Measurements from ENCODE around the gene FOXN4. TPM values are rescaled to one million over a fixed set of nuclear protein-coding genes. Genes with fewer than 3 reads are reported as not detected.
"Not testable (repeated sequence)": the region's sequence is repeated elsewhere in the genome, so short reads cannot be mapped to it uniquely, and the experiment has no call there.

Gene FOXN4
- total and polyA plus RNA-seq, 9 donors = 0.04 to 0.52 (median 0.11) TPM

- H3K27me3 ChIP-seq (ENCODE audit: control insufficient read depth, insufficient read depth, low read length) = no peaks in the 10 kb centered on the region
- WGBS (ENCODE audit: insufficient coverage) = no CpG with 5 or more reads among the region's 2 CpGs
- no peak for DNase-seq
- H3K9me3 ChIP-seq (replicated peaks; ENCODE audit: control insufficient read depth, low read depth, low read length) = no peaks in the 10 kb centered on the region
- H3K4me1 ChIP-seq (ENCODE audit: control insufficient read depth, insufficient read depth, low read length) = no peaks in the 10 kb centered on the region
- H3K36me3 ChIP-seq (ENCODE audit: control insufficient read depth, insufficient read depth, low read length) = no peaks in the 10 kb centered on the region
- no peak overlapping the region for H3K27ac ChIP-seq (ENCODE audit: low read length)
- H3K4me3 ChIP-seq (ENCODE audit: low read length) = no peak overlapping the region
These were observed 25.8 kb upstream of the FOXN4 start for GRCh38 chr12:109334887-109335286.

- Histone ChIP-seq H3K4me1 (ENCODE audit: control insufficient read depth, insufficient read depth, low read length) (no peaks in the 10 kb centered on the region), H3K27ac (ENCODE audit: low read length) (no peak overlapping the region), H3K36me3 (ENCODE audit: control insufficient read depth, insufficient read depth, low read length) (no peaks in the 10 kb centered on the region), H3K4me3 (ENCODE audit: low read length) (no peak overlapping the region), H3K9me3 (replicated peaks; ENCODE audit: control insufficient read depth, low read depth, low read length) (no peaks in the 10 kb centered on the region), H3K27me3 (ENCODE audit: control insufficient read depth, insufficient read depth, low read length) (no peaks in the 10 kb centered on the region)
- WGBS (ENCODE audit: insufficient coverage) = 25% methylated on average over 2 of the region's 7 CpGs
- peak; percentile 20 for DNase-seq
These were observed 22.3 kb upstream of the FOXN4 start for GRCh38 chr12:109331301-109331952.

- no peak for DNase-seq
- H3K27ac ChIP-seq (ENCODE audit: low read length) = no peak overlapping the region
- WGBS (ENCODE audit: insufficient coverage) = 81% methylated on average over 8 of the region's 16 CpGs
- no peaks in the 10 kb centered on the region for H3K9me3 ChIP-seq (replicated peaks; ENCODE audit: control insufficient read depth, low read depth, low read length)
- no peak overlapping the region for H3K4me3 ChIP-seq (ENCODE audit: low read length)
- no peaks in the 10 kb centered on the region for H3K4me1 ChIP-seq (ENCODE audit: control insufficient read depth, insufficient read depth, low read length)
- H3K36me3 ChIP-seq (ENCODE audit: control insufficient read depth, insufficient read depth, low read length) = no peaks in the 10 kb centered on the region
- H3K27me3 ChIP-seq (ENCODE audit: control insufficient read depth, insufficient read depth, low read length) = peaks cover 3% of the 10 kb centered on the region
These were observed 21.5 kb upstream of the FOXN4 start for GRCh38 chr12:109330282-109331230.

GRCh38 chr12:109329686-109330085 is 20.6 kb upstream of the FOXN4 start:
- Histone ChIP-seq H3K27ac (ENCODE audit: low read length) (no peak overlapping the region), H3K36me3 (ENCODE audit: control insufficient read depth, insufficient read depth, low read length) (no peaks in the 10 kb centered on the region), H3K27me3 (ENCODE audit: control insufficient read depth, insufficient read depth, low read length) (peaks cover 3% of the 10 kb centered on the region), H3K4me3 (ENCODE audit: low read length) (no peak overlapping the region), H3K9me3 (replicated peaks; ENCODE audit: control insufficient read depth, low read depth, low read length) (no peaks in the 10 kb centered on the region), H3K4me1 (ENCODE audit: control insufficient read depth, insufficient read depth, low read length) (no peaks in the 10 kb centered on the region)
- 54% methylated on average over 4 of the region's 7 CpGs for WGBS (ENCODE audit: insufficient coverage)
- DNase-seq = no peak

GRCh38 chr12:109329003-109329402 is 19.9 kb upstream of the FOXN4 start:
- Histone ChIP-seq H3K4me3 (ENCODE audit: low read length) (no peak overlapping the region), H3K27me3 (ENCODE audit: control insufficient read depth, insufficient read depth, low read length) (peaks cover 3% of the 10 kb centered on the region), H3K4me1 (ENCODE audit: control insufficient read depth, insufficient read depth, low read length) (no peaks in the 10 kb centered on the region), H3K27ac (ENCODE audit: low read length) (no peak overlapping the region), H3K9me3 (replicated peaks; ENCODE audit: control insufficient read depth, low read depth, low read length) (no peaks in the 10 kb centered on the region), H3K36me3 (ENCODE audit: control insufficient read depth, insufficient read depth, low read length) (no peaks in the 10 kb centered on the region)
- 100% methylated on average over 1 of the region's 3 CpGs for WGBS (ENCODE audit: insufficient coverage)
- DNase-seq = no peak

- not testable (repeated sequence) for H3K4me1 ChIP-seq (ENCODE audit: control insufficient read depth, insufficient read depth, low read length); H3K27ac ChIP-seq (ENCODE audit: low read length); H3K27me3 ChIP-seq (ENCODE audit: control insufficient read depth, insufficient read depth, low read length); H3K36me3 ChIP-seq (ENCODE audit: control insufficient read depth, insufficient read depth, low read length); DNase-seq; H3K4me3 ChIP-seq (ENCODE audit: low read length); H3K9me3 ChIP-seq (replicated peaks; ENCODE audit: control insufficient read depth, low read depth, low read length)
- WGBS (ENCODE audit: insufficient coverage) = 100% methylated on average over 1 of the region's 8 CpGs
These were observed 12.2 kb upstream of the FOXN4 start for GRCh38 chr12:109321294-109321693.

- Histone ChIP-seq H3K36me3 (ENCODE audit: control insufficient read depth, insufficient read depth, low read length) (no peaks in the 10 kb centered on the region), H3K4me1 (ENCODE audit: control insufficient read depth, insufficient read depth, low read length) (peaks cover 11% of the 10 kb centered on the region), H3K4me3 (ENCODE audit: low read length) (peak overlapping the region; percentile 36), H3K27ac (ENCODE audit: low read length) (no peak overlapping the region), H3K27me3 (ENCODE audit: control insufficient read depth, insufficient read depth, low read length) (peaks cover 58% of the 10 kb centered on the region), H3K9me3 (replicated peaks; ENCODE audit: control insufficient read depth, low read depth, low read length) (no peaks in the 10 kb centered on the region)
- WGBS (ENCODE audit: insufficient coverage) = 0% methylated on average over 28 of the region's 33 CpGs
- DNase-seq = peak; percentile 21
These were observed 1.4 kb upstream of the FOXN4 start for GRCh38 chr12:109310247-109311125.

- H3K27me3 ChIP-seq (ENCODE audit: control insufficient read depth, insufficient read depth, low read length) = peaks cover 60% of the 10 kb centered on the region
- H3K4me3 ChIP-seq (ENCODE audit: low read length) = peak overlapping the region; percentile 37
These were observed 530 bp upstream of the FOXN4 start for GRCh38 chr12:109309381-109310246.

GRCh38 chr12:109307051-109307450 is 2.0 kb downstream of the FOXN4 start:
- DNase-seq = no peak
- H3K9me3 ChIP-seq (replicated peaks; ENCODE audit: control insufficient read depth, low read depth, low read length) = no peaks in the 10 kb centered on the region
- H3K4me3 ChIP-seq (ENCODE audit: low read length) = no peak overlapping the region
- peaks cover 11% of the 10 kb centered on the region for H3K4me1 ChIP-seq (ENCODE audit: control insufficient read depth, insufficient read depth, low read length)
- WGBS (ENCODE audit: insufficient coverage) = 32% methylated on average over 7 of the region's 9 CpGs
- no peak overlapping the region for H3K27ac ChIP-seq (ENCODE audit: low read length)
- no peaks in the 10 kb centered on the region for H3K36me3 ChIP-seq (ENCODE audit: control insufficient read depth, insufficient read depth, low read length)
- peaks cover 60% of the 10 kb centered on the region for H3K27me3 ChIP-seq (ENCODE audit: control insufficient read depth, insufficient read depth, low read length)

More at GRCh38 chr12:109309381-109310246, 530 bp upstream of the FOXN4 start:
- Histone ChIP-seq H3K36me3 (ENCODE audit: control insufficient read depth, insufficient read depth, low read length) (no peaks in the 10 kb centered on the region), H3K4me1 (ENCODE audit: control insufficient read depth, insufficient read depth, low read length) (peaks cover 11% of the 10 kb centered on the region), H3K27ac (ENCODE audit: low read length) (no peak overlapping the region), H3K9me3 (replicated peaks; ENCODE audit: control insufficient read depth, low read depth, low read length) (no peaks in the 10 kb centered on the region)
- DNase-seq = no peak
- under 1% methylated on average over 88 of the region's 99 CpGs for WGBS (ENCODE audit: insufficient coverage)

Measured in muscle of leg (tissue), 11 donors.